ENCODE measurements around the gene PLCH2. TPM values are rescaled to one million over a fixed set of nuclear protein-coding genes. Genes with fewer than 3 reads are reported as not detected.

The PLCH2 gene
- total and polyA plus RNA-seq, 2 of the 13 experiments (the other 11 are each of a cell fraction or from before 2014, with no cell fraction given) = 0.15 to 0.67 TPM

- TF ChIP-seq ZNF205 (CRISPR knock-in tag; IDR thresholded peaks at IDR 0.05) = no peak
- TF ChIP-seq HNRNPK (IDR thresholded peaks at IDR 0.05; ENCODE audit: low read depth, low read length, poor library complexity, severe bottlenecking) = no peak
- peak; percentile 26; the same call in 1 of the 2 replicates for TF ChIP-seq MYC (CRISPR knock-in tag; IDR thresholded peaks at IDR 0.05; ENCODE audit: borderline replicate concordance)
- peak; percentile 24; the same call in 1 of the 2 replicates for TF ChIP-seq REPIN1 (CRISPR knock-in tag; IDR thresholded peaks at IDR 0.05; ENCODE audit: borderline replicate concordance, low read depth)
- TF ChIP-seq SRSF9 (IDR thresholded peaks at IDR 0.05; ENCODE audit: borderline replicate concordance, insufficient read depth, low read depth, low read length, poor library complexity, severe bottlenecking) = no peak
- TF ChIP-seq KLF15 (CRISPR knock-in tag; IDR thresholded peaks at IDR 0.05; ENCODE audit: borderline replicate concordance) = no peak
- TF ChIP-seq TFAP4 (IDR thresholded peaks at IDR 0.05; ENCODE audit: borderline replicate concordance, low read depth) = peak; percentile 16; the same call in 1 of the 2 replicates
- TF ChIP-seq MAX (IDR thresholded peaks at IDR 0.05) = peak; percentile 19; the same call in 1 of the 2 replicates
- TF ChIP-seq PHF20 (CRISPR knock-in tag; IDR thresholded peaks at IDR 0.05) = no peak
- 0 out of 2 replicates have a peak, but pooled peaks have one; percentile 20 for TF ChIP-seq SMC3 (IDR thresholded peaks at IDR 0.05; ENCODE audit: low read length)
- no peak for TF ChIP-seq ZNF292 (CRISPR knock-in tag; IDR thresholded peaks at IDR 0.05; ENCODE audit: borderline replicate concordance, low read depth)
- TF ChIP-seq AFF4 (CRISPR knock-in tag; IDR thresholded peaks at IDR 0.05) = no peak
- TF ChIP-seq ZBTB49 (CRISPR knock-in tag; IDR thresholded peaks at IDR 0.05; ENCODE audit: borderline replicate concordance) = no peak
- no peak for TF ChIP-seq PAF1 (CRISPR knock-in tag; IDR thresholded peaks at IDR 0.05)
- TF ChIP-seq ZNF383 (CRISPR knock-in tag; IDR thresholded peaks at IDR 0.05; ENCODE audit: borderline replicate concordance) = no peak
- TF ChIP-seq MTA1 (CRISPR knock-in tag; IDR thresholded peaks at IDR 0.05; ENCODE audit: borderline replicate concordance) = peak; percentile 37; the same call in 1 of the 2 replicates
- TF ChIP-seq ZNF329 (CRISPR knock-in tag; IDR thresholded peaks at IDR 0.05; ENCODE audit: low read depth) = no peak
- no peak for TF ChIP-seq ZNF225 (CRISPR knock-in tag; IDR thresholded peaks at IDR 0.05)
- no peak for TF ChIP-seq ZNF530 (CRISPR knock-in tag; IDR thresholded peaks at IDR 0.05; ENCODE audit: low read depth)
Observed at GRCh38 chr1:2554621-2555387, 78.7 kb downstream of the PLCH2 start (continued).

Data from HepG2 (cell line).